ENCODE measurements around the gene TRAPPC10.

TRAPPC10 gene

GRCh38 chr21:44087426-44088400 lies 75.6 kb downstream of the TRAPPC10 start:
- Histone ChIP-seq H3K9me3 (ENCODE audit: insufficient read depth, low read depth, low read length) (peaks cover 2% of the 10 kb centered on the region), H3K4me1 (ENCODE audit: control insufficient read depth in 1 of 2, insufficient read depth in 2 of 2, low read length in 2 of 2) (peaks cover 8 to 12% of the 10 kb centered on the region in 2 experiments), H3K79me2 (ENCODE audit: control insufficient read depth, insufficient read depth, low read length, poor library complexity) (peaks cover 2% of the 10 kb centered on the region), H2AFZ (ENCODE audit: insufficient read depth, low read length, poor library complexity) (no peak overlapping the region), H3K4ac (ENCODE audit: low read depth, low read length) (no peak overlapping the region), H3K36me3 (ENCODE audit: control insufficient read depth in 1 of 2, insufficient read depth in 2 of 2, low read length in 2 of 2) (peaks cover 60 to 67% of the 10 kb centered on the region in 2 experiments), H2BK120ac (ENCODE audit: insufficient read depth, low read length, poor library complexity) (no peak overlapping the region), H3K27me3 (ENCODE audit: insufficient read depth, low read length) (no peaks in the 10 kb centered on the region), H2BK12ac (ENCODE audit: low read length) (no peak overlapping the region), H2AK5ac (ENCODE audit: low read length) (no peak overlapping the region), H4K12ac (ENCODE audit: low read depth, low read length) (no peak overlapping the region), H2BK5ac (ENCODE audit: low read depth, low read length, poor library complexity) (no peak overlapping the region), H3K14ac (ENCODE audit: low read length) (no peak overlapping the region), H3K23ac (ENCODE audit: low read length) (no peak overlapping the region), H3K4me3 (ENCODE audit: low read depth, low read length) (no peak overlapping the region), H3K79me1 (ENCODE audit: low read length) (peaks cover 5% of the 10 kb centered on the region), H3K27ac (ENCODE audit: low read depth, low read length) (no peak overlapping the region), H3K9ac (ENCODE audit: low read length) (no peak overlapping the region), H4K8ac (ENCODE audit: low read depth, low read length) (no peak overlapping the region), H3K18ac (ENCODE audit: low read length) (no peak overlapping the region), H4K91ac (ENCODE audit: low read depth, low read length) (no peak overlapping the region), H3K4me2 (ENCODE audit: low read length) (no peak overlapping the region)
- no CpG with 5 or more reads among the region's 33 CpGs for WGBS (ENCODE audit: extremely low coverage, insufficient coverage, insufficient read length)
- DNase-seq: no peak

GRCh38 chr21:44088401-44088780 lies 76.3 kb downstream of the TRAPPC10 start:
- Histone ChIP-seq H2BK5ac (ENCODE audit: low read depth, low read length, poor library complexity) (no peak overlapping the region), H3K14ac (ENCODE audit: low read length) (no peak overlapping the region), H3K27ac (ENCODE audit: low read depth, low read length) (no peak overlapping the region), H3K4me3 (ENCODE audit: low read depth, low read length) (no peak overlapping the region), H2BK12ac (ENCODE audit: low read length) (no peak overlapping the region), H2AK5ac (ENCODE audit: low read length) (no peak overlapping the region), H3K4me2 (ENCODE audit: low read length) (no peak overlapping the region), H3K23ac (ENCODE audit: low read length) (no peak overlapping the region), H3K27me3 (ENCODE audit: insufficient read depth, low read length) (no peaks in the 10 kb centered on the region), H3K36me3 (ENCODE audit: control insufficient read depth in 1 of 2, insufficient read depth in 2 of 2, low read length in 2 of 2) (peaks cover 62 to 71% of the 10 kb centered on the region in 2 experiments), H2AFZ (ENCODE audit: insufficient read depth, low read length, poor library complexity) (no peak overlapping the region), H3K18ac (ENCODE audit: low read length) (no peak overlapping the region), H4K91ac (ENCODE audit: low read depth, low read length) (no peak overlapping the region), H3K79me1 (ENCODE audit: low read length) (peaks cover 3% of the 10 kb centered on the region), H3K9ac (ENCODE audit: low read length) (no peak overlapping the region), H3K4me1 (ENCODE audit: control insufficient read depth in 1 of 2, insufficient read depth in 2 of 2, low read length in 2 of 2) (peaks cover 4 to 8% of the 10 kb centered on the region in 2 experiments), H4K12ac (ENCODE audit: low read depth, low read length) (no peak overlapping the region), H3K79me2 (ENCODE audit: control insufficient read depth, insufficient read depth, low read length, poor library complexity) (peaks cover 2% of the 10 kb centered on the region), H3K9me3 (ENCODE audit: insufficient read depth, low read depth, low read length) (peaks cover 2% of the 10 kb centered on the region), H3K4ac (ENCODE audit: low read depth, low read length) (no peak overlapping the region), H4K8ac (ENCODE audit: low read depth, low read length) (no peak overlapping the region), H2BK120ac (ENCODE audit: insufficient read depth, low read length, poor library complexity) (no peak overlapping the region)
- DNase-seq: no peak
- WGBS (ENCODE audit: extremely low coverage, insufficient coverage, insufficient read length): no CpG with 5 or more reads among the region's 18 CpGs

GRCh38 chr21:44089001-44089911 lies 77.1 kb downstream of the TRAPPC10 start:
- H3K4me3 ChIP-seq (ENCODE audit: low read depth, low read length): no peak overlapping the region
- H2BK120ac ChIP-seq (ENCODE audit: insufficient read depth, low read length, poor library complexity): no peak overlapping the region
- no peak overlapping the region for H3K27ac ChIP-seq (ENCODE audit: low read depth, low read length)
- no peak overlapping the region for H4K91ac ChIP-seq (ENCODE audit: low read depth, low read length)
- H2BK5ac ChIP-seq (ENCODE audit: low read depth, low read length, poor library complexity): no peak overlapping the region
- no peak overlapping the region for H3K14ac ChIP-seq (ENCODE audit: low read length)
- H3K79me1 ChIP-seq (ENCODE audit: low read length): no peaks in the 10 kb centered on the region
- H3K9ac ChIP-seq (ENCODE audit: low read length): no peak overlapping the region
- H3K79me2 ChIP-seq (ENCODE audit: control insufficient read depth, insufficient read depth, low read length, poor library complexity): no peaks in the 10 kb centered on the region
- no peaks in the 10 kb centered on the region for H3K27me3 ChIP-seq (ENCODE audit: insufficient read depth, low read length)
- no peak overlapping the region for H3K23ac ChIP-seq (ENCODE audit: low read length)
- no peak overlapping the region for H2BK12ac ChIP-seq (ENCODE audit: low read length)
- H2AFZ ChIP-seq (ENCODE audit: insufficient read depth, low read length, poor library complexity): no peak overlapping the region
- no peak overlapping the region for H3K4ac ChIP-seq (ENCODE audit: low read depth, low read length)
- no peak overlapping the region for H4K8ac ChIP-seq (ENCODE audit: low read depth, low read length)
- H4K12ac ChIP-seq (ENCODE audit: low read depth, low read length): no peak overlapping the region
- no CpG with 5 or more reads among the region's 30 CpGs for WGBS (ENCODE audit: extremely low coverage, insufficient coverage, insufficient read length)
- H3K36me3 ChIP-seq (ENCODE audit: control insufficient read depth in 1 of 2, insufficient read depth in 2 of 2, low read length in 2 of 2): peaks cover 63 to 72% of the 10 kb centered on the region in 2 experiments
- peaks cover 0 to 4% of the 10 kb centered on the region in 2 experiments for H3K4me1 ChIP-seq (ENCODE audit: control insufficient read depth in 1 of 2, insufficient read depth in 2 of 2, low read length in 2 of 2)
- peaks cover 2% of the 10 kb centered on the region for H3K9me3 ChIP-seq (ENCODE audit: insufficient read depth, low read depth, low read length)
- no peak overlapping the region for H2AK5ac ChIP-seq (ENCODE audit: low read length)
- DNase-seq: no peak
- H3K18ac ChIP-seq (ENCODE audit: low read length): no peak overlapping the region
- no peak overlapping the region for H3K4me2 ChIP-seq (ENCODE audit: low read length)

GRCh38 chr21:44090325-44090724 lies 78.2 kb downstream of the TRAPPC10 start:
- no peaks in the 10 kb centered on the region for H3K79me1 ChIP-seq (ENCODE audit: low read length)
- no peak overlapping the region for H3K18ac ChIP-seq (ENCODE audit: low read length)

More at GRCh38 chr21:44090325-44090724, 78.2 kb downstream of the TRAPPC10 start:
- Histone ChIP-seq H3K4me3 (ENCODE audit: low read depth, low read length) (no peak overlapping the region), H4K12ac (ENCODE audit: low read depth, low read length) (no peak overlapping the region), H3K23ac (ENCODE audit: low read length) (no peak overlapping the region), H2AK5ac (ENCODE audit: low read length) (no peak overlapping the region), H4K91ac (ENCODE audit: low read depth, low read length) (no peak overlapping the region), H2BK120ac (ENCODE audit: insufficient read depth, low read length, poor library complexity) (no peak overlapping the region), H3K36me3 (ENCODE audit: control insufficient read depth in 1 of 2, insufficient read depth in 2 of 2, low read length in 2 of 2) (peaks cover 57 to 63% of the 10 kb centered on the region in 2 experiments), H3K4me2 (ENCODE audit: low read length) (no peak overlapping the region), H3K27ac (ENCODE audit: low read depth, low read length) (no peak overlapping the region), H2BK12ac (ENCODE audit: low read length) (no peak overlapping the region), H3K4ac (ENCODE audit: low read depth, low read length) (no peak overlapping the region), H3K27me3 (ENCODE audit: insufficient read depth, low read length) (no peaks in the 10 kb centered on the region), H2AFZ (ENCODE audit: insufficient read depth, low read length, poor library complexity) (no peak overlapping the region), H4K8ac (ENCODE audit: low read depth, low read length) (no peak overlapping the region), H3K9ac (ENCODE audit: low read length) (no peak overlapping the region), H3K4me1 (ENCODE audit: control insufficient read depth in 1 of 2, insufficient read depth in 2 of 2, low read length in 2 of 2) (no peaks in the 10 kb centered on the region), H3K14ac (ENCODE audit: low read length) (no peak overlapping the region), H3K79me2 (ENCODE audit: control insufficient read depth, insufficient read depth, low read length, poor library complexity) (no peaks in the 10 kb centered on the region), H2BK5ac (ENCODE audit: low read depth, low read length, poor library complexity) (no peak overlapping the region), H3K9me3 (ENCODE audit: insufficient read depth, low read depth, low read length) (peaks cover 2% of the 10 kb centered on the region)
- no CpG with 5 or more reads among the region's 8 CpGs for WGBS (ENCODE audit: extremely low coverage, insufficient coverage, insufficient read length)
- no peak for DNase-seq

Data from trophoblast cell (in vitro differentiated cells and primary cell).